ENCODE measurements around the gene CHGA.

- TF ChIP-seq CTCF (IDR thresholded peaks at IDR 0.05) (no peak), POLR2A (IDR thresholded peaks at IDR 0.05) (no peak)
Measured at GRCh38 chr14:92954933-92955332, 32.0 kb downstream of the CHGA start.

Measured in right lobe of liver (tissue), 4 donors.